HG02840 (cell line): ENCODE results near the gene ZDHHC13.
"Not testable (repeated sequence)": the region's sequence is repeated elsewhere in the genome, so short reads cannot be mapped to it uniquely, and the experiment has no call there.

Experiments used
- ATAC-seq: cut with Tn5 transposase; IDR thresholded peaks from one replicate; pipeline ENCODE4 v1.9.1; 2021; ENCODE audit warnings: mild to moderate bottlenecking, moderate library complexity, moderate number of reproducible peaks; ENCODE audit not compliant: unreplicated experiment, low FRiP score

ZDHHC13 gene

DNA sequence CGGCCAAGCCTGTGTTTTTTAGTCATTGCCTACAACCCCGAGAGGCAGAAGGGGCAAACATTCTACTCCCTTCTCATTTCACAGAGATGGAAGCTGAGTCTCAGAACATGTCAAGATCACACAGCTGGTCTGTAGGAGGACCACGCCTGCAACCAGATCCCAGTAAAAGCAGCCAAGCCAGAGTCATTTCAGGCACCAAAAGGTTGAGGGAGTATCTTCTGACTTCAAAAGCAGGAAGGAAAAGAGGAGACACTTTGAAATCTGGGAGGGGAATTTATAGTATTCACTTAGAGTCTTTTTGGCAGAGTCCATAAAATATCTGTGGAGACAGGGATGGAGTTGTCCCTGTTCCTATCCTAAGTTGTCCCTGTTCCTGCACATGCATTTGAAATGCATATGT lies 17.9 kb upstream of the ZDHHC13 start:
- no peak for ATAC-seq

DNA sequence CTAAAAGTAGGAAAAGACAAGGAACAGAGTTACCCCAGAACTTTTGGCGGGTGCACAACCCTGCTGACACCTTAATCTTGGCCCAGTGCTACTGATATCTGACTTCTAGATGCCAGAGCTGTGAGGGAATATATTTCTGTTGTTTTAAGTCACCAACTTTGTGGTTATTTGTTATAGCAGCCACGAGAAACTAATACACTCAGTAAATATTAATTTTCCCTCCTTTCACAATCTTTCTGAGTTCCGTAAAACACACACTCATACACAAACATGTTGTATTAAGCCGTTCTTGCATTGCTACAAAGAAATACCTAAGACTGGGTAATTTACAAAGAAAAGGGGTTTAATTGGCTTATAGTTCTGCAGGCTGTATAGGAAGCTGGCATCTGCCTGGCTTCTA lies 16.1 kb upstream of the ZDHHC13 start:
- ATAC-seq = no peak

DNA sequence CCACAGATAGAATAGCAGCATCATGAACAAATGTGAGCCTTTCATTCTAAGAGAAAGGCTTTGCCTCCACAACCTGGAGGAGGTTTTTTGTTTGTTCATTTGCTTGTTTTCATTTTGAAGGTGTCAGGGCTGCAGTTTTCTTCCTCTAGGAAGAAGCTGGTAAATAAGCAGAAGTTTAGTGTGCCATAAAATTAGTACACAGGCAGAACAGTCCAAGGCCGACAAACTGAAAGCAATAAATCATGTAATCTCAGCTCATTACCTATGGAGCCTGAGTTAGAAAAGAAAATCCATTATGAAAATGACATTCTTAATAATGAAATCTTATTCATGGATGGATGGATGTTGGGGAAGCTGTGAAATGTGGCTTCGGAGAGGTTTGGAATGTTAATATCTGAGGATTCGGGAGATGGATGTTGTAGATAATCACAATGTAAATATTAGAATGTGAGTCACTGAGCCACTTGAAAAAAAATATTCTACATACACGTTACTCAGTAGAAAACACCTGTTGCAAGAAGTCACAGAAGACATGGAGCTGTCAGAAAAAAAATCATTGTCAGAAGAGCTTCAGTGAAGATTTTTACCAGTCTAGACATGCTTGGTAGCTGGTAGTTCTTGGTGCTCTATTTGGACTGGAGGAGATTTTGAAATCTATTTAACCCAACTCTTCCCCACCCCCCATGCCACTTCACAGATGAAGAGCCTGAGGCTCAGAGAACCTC lies 15.0 kb upstream of the ZDHHC13 start:
- ATAC-seq = no peak

DNA sequence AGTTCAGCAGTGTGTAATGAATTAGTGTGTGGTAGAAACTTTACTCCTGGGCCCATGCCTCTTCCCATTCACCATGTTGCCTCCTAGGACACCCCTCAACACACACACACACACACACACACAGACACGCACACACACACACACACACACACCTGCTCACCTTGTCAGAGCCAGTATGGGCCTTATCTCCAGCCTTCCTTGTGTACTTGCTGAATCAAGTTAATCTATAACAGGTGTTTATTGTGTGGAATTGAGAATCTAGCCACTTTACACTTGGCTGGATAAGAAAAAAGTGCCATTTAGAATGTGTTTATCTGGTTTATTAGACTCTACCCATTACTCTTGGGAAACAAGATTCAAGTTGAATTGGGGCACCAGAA lies 14.5 kb upstream of the ZDHHC13 start:
- ATAC-seq = no peak

DNA sequence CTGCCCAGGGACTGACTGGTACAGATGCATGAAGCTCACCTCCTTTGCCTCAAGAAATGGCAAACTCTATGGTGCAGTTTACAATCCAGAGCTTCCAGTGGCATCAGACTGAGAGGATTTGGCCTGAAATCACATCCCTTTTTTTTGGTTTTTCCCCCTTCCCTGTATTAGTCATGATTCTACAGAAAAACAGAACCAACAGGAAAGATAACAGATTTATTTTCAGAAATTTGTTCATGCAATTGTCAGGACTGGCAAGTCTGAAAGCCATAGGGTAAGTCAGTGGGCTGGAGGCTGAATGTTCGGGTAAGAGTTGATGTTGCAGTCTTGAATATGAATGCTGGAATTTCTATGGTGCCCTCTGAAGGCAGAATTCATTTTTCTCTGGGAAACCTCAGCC lies 12.0 kb upstream of the ZDHHC13 start:
- no peak for ATAC-seq

DNA sequence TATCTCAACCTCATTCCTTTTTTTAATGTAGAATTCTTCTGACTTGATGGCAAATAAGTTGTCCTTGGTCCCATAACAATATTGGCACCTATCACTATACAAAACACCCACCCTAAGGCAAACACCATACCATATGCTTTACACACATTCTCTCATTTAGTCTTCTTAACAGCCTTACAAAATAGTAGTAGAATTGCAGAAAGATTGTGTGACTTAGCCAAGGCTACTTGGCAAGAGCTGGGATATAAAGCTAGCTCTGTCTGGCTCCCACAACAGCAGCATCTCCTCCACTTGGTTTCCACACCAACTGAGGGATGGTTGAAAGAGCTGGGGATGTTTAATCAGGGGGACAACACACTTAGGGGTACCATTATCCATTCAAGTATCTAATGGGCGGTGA lies 9.8 kb upstream of the ZDHHC13 start:
- ATAC-seq = no peak

DNA sequence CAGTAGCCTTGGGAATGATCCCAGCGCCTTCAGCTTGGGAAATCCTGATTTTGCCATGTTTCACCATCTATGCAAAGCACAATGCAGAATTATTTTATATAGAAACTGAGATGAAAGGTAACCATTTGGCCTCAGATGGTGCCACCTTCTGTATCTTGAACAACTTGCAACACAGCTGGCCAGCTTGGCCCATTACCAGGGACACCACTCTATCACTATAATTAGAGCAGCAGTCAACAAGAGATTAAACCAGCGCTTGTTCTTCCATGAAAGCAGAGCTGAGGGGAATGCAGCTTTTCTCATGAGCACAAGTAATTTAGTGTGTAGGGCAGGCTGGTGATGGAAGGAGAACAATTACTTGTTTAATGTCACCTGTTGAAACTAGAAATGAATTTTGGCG lies 6.7 kb upstream of the ZDHHC13 start:
- ATAC-seq = no peak

DNA sequence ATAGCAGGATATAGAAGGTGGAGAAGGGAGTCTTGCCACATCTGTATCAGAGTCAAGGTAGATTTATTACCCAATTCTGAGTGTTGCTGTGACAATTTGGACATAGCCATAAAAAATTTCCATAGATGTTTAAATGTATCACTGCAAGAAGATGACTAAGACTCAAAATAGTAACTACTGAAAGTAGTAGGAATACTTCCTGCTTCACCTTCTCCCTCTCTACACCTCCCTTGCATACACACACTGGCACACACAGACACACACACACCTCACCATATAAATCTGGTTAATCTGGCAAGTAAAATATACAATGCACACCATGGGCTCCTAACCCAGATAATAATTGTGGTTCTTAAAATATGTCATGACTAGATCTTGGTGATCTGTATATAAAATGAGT lies 5.2 kb upstream of the ZDHHC13 start:
- ATAC-seq = no peak

DNA sequence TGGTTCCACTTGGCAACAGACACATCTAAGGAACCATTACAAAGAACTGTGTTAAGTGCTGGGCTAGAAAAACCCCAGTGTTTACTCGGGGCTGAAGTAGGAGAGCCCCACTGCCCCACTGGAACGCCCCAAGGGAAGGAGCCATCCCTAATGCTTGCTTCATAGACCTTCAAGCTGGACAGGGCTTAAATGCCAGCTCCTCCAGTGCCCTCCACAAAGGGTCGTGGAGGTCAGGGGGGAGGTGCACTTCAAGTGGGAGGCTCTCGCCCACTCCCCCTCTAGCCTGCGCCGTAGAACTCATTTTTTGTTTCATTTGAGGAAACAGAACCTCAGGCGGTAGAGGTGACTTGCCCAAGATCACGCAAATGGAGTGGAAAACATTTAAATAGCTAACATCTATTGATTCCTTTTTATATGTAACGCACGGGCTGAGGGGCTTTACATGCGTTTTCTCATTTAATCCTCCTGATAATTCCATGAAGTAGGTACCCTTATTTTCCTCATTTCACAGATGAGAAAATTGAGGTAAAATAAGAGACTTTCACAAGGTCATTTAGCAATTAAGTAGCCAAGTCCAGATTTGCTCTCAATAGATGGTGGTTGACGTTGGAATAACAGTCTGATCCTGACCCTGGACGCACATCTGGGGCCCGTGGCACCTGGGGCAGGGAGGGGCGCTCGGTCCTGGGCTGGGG lies 545 bp upstream of the ZDHHC13 start:
- ATAC-seq = no peak

DNA sequence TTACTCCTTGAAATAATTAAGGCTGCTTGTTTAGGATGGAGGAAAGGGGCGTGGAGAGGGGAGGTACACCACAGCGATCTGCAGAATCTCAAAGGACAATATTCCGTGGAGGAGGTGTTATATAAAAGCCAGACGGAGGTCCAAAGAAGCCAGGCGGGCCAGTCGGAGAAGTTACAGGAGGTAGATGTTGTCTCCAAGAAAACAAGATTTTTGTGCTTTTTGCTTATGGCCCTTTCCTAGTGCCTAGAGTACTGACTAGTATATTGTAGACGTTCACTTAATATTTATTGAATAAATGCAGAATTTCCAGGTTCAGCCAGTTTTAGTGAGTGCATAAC lies 761 bp downstream of the ZDHHC13 start:
- no peak for ATAC-seq

DNA sequence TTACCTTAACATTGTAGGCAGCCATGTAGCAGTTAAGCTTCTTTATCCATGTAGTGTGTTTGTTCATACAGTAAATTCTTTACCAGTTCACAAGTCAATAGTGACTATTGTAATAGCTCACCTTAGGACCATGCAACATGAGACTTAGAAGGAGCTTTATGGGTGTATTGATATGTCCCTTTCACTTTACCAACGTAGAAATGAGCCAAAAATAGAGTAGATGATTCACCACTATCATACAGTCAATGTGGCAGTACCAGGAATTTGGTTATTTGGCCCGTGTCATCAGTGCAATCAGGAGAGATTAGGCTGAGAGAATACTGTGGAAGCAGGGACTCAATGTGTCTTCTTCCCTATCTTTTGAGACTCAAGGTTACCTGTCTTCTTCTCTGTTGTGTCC lies 4.7 kb downstream of the ZDHHC13 start:
- ATAC-seq = no peak

DNA sequence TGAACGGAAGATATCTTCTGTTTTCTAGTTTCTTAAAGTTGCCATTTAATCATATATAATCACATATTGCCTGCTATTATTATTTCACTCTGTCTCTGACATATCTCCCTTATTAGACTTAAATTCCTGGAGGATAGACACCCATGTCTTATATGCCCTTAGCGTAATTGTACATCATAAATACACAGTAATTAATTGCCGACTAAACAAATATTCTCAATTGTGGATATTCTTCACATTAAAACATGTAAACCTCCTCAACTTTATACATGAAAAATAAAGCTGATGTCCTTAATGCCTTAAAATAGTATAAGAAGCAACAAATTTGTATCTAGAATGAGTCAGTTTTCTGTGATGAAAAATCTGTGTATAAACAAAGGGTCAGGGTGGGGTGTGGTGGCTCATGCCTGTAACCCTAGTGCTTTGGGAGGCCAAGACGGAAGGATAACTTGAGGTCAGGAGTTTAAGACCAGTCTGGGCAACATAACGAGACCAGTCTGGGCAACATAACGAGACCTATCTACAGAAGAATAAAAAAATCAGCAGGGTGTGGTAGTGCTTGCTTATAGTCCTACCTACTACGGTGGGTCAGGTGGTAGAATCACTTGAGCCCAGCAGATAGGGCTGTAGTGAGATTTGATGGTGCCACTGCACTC lies 6.1 kb downstream of the ZDHHC13 start:
- ATAC-seq = no peak

DNA sequence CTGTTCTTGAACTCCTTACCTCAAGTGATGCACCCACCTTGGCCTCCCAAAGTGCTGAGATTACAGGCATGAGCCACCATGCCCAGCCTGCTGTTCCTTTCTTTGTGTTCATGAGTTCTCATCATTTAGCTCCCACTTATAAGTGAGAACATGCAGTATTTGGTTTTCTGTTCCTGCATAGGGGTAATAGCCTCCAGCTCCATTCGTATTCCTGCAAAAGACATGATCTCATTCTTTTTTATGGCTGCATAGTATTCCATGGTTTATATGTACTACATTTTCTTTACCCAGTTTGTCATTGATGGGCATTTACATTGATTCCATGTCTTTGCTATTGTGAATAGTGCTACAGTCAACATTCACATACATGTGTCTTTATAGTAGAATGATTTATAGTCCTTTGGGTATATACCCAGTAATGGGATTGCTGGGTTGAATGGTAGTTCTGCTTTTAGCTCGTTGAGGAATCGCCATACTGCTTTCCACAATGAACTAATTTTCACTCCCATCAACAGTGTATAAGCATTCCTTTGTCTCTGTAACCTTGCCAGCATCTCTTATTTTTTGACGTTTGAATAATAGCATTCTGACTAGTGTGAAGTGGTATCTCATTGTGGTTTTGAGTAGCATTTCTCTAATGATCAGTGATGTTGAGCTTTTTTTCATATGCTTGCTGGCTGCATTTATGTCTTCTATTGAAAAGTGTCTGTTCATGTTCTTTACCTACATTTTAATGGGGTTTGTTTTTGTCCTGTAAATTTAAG lies 9.8 kb downstream of the ZDHHC13 start:
- not testable (repeated sequence) for ATAC-seq

DNA sequence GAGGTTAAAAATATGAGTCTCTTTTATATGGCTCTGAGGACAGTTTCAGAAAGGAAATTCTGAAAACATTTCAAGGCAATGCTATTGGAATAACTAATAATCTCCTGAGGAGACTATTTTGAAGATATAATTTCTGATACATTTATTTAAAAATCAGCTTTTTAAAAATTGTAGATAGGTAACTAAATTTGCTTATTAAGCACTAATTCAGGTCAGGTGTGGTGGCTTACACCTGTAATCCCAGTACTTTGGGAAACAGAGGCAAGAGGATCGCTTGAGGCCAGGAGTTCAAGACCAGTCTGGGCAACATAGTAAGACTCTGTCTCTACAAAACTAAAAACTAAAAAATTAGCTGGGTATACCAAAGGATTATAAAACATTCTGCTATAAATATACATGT lies 17.0 kb downstream of the ZDHHC13 start:
- ATAC-seq = no peak

DNA sequence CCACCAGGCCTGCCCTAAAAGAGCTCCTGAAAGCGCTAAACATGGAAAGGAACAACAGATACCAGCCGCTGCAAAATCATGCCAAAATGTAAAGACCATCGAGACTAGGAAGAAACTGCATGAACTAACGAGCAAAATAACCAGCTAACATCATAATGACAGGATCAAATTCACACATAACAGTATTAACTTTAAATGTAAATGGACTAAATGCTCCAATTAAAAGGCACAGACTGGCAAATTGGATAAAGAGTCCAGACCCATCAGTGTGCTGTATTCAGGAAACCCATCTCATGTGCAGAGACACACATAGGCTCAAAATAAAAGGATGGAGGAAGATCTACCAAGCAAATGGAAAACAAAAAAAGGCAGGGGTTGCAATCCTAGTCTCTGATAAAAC lies 19.9 kb downstream of the ZDHHC13 start:
- ATAC-seq = not testable (repeated sequence)

DNA sequence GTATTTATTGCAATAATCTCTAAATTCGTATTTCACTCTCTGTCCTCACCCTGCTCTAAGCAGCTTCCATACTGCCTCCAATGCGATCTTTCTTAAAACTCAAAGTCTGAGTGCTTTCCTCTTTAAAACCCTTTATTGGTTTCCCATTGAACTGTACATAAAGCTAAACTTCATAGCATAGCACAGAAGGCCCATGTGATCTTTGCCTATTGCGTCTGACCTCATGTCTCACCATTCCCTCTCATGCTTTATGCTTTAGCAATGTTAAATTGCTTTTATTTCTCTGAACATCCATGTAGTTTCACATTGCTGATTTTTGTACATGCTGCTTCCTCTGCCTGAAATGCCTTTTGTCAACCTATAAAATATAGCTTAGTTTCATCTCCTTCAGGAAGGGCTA lies 28.4 kb downstream of the ZDHHC13 start:
- no peak for ATAC-seq

DNA sequence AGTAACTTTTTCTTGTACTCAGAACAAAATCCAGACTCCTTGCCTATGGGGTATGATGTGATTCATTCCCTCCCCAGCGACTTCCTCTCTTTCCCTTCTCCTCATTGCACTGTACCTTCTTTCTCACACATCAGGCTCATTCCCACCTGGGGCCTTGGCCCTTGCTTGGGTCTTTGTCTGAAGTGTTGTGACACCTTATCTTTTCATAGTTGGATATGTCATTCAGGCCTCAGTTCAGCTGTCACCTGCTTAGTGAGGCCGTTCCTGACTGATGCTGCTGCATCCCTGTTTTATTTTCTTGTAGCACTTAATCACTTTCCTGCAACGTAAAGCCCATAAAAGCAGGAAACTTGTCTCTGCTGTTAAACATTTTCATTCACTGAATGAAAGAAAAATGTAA lies 39.9 kb downstream of the ZDHHC13 start:
- ATAC-seq = no peak

DNA sequence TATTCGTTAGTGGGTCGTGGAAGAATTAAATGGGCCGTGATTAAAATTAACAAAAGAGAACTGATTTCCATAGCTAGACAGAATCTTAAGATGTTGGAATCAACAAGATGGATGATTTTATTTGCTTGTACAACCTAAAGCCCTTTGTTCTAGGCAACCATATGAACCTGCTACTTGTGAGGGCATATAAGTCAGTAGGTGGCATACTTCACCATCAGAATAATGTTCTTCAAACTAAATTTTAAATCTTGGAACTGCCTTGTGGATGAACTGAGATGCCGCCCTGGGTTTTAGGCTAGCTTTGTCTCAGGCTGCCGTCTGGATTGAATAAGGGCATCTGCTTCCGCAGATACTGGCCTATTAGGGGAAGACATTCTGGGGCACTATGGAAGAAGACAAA lies 43.9 kb downstream of the ZDHHC13 start:
- ATAC-seq = no peak

DNA sequence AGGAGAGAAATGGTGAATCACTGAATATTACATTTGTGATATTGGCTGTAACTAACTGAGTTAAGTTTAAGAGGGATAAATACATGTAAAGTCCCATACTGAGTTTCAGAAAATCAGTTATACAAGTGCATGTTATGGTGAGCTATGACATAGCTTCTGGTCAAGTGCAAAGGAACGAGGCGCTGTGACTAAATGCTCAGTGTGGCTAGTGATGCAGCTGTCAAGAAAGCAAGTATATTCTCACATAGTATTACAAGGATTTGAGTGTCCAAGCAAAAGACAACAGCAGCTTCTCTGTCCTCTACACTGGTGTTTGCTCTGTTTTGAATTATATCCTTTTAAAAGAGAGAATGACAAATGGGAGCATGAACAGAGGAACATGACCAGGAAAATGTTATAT lies 44.7 kb downstream of the ZDHHC13 start:
- ATAC-seq = no peak

DNA sequence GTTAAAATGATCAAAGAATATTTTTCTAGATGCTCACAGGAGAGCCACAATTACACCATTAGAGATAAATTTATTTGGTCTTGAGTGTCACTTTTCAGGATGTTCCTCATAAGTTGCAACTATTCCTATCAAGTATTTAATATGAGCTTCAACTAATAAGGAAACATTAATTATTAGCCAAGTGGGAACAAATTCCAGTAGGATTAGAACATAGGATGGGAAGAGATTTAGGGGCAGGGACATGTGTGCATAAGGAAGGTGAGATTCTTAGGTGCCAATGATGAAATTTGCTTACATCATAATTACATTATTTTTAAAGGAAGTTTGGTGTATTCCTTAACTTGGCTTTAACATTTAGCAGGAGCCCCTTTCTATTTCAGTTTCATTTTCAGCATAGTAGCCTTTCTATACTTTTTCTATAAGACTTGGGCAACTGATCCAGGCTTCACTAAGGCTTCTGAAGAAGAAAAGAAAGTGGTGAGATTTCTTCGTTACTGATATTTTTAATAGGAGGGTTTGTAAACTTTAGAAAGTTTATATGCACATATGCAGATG lies 46.1 kb downstream of the ZDHHC13 start:
- ATAC-seq = no peak

DNA sequence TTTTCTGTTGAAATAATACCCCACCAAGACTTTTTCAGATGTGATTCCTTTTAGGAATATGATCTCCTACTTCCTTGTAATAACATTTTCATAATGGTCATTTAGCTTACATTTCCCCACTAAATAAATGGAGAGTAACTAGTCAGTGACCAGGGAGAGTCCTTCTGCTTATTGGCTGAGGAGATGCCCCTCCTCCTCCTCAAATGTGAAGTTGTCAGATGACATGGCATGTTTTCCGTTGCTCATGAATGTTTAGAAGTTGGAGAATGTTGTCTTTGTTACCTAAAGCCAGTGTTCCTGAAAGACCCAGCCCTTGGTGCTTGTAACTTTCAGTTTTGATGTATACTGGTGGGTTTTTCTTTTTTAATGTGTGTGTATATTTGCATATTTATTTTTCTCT lies 46.6 kb downstream of the ZDHHC13 start:
- no peak for ATAC-seq
